Lower lobe of right lung (tissue), 2 donors: ENCODE data around the gene MGAT4B. TPM values are rescaled to one million over a fixed set of nuclear protein-coding genes. Genes with fewer than 3 reads are reported as not detected.

Source experiments
- ATAC-seq, 2 donors: fragments of 200-7000 bp; cut with Tn5 transposase; one replicate each; pipeline ENCODE4 v1.9.1; 2020 to 2022; ENCODE audit warnings: mild to moderate bottlenecking in 2 of 2, moderate library complexity in 2 of 2
- DNase-seq: peaks from one replicate; pipeline ENCODE4 v3.0.0-alpha.2; 2020
- H3K27ac ChIP-seq: fragments of 200-600 bp; one replicate; pipeline ENCODE4 v1.8.0; 2022
- H3K27me3 ChIP-seq: fragments of 200-600 bp; one replicate; pipeline ENCODE4 v1.8.0; 2022; ENCODE audit warnings: low read depth
- H3K36me3 ChIP-seq: fragments of 200-600 bp; one replicate; pipeline ENCODE4 v1.8.0; 2022; ENCODE audit warnings: mild to moderate bottlenecking
- H3K4me1 ChIP-seq: fragments of 200-600 bp; one replicate; pipeline ENCODE4 v1.8.0; 2022
- H3K4me3 ChIP-seq: fragments of 200-600 bp; one replicate; pipeline ENCODE4 v1.8.0; 2022; ENCODE audit warnings: mild to moderate bottlenecking
- H3K9me3 ChIP-seq: fragments of 200-600 bp; one replicate; pipeline ENCODE4 v1.8.0; 2022
- CTCF ChIP-seq: fragments of 200-600 bp; IDR thresholded peaks from one replicate; pipeline ENCODE4 v1.8.0; 2022; ENCODE audit warnings: antibody characterized with exemption, mild to moderate bottlenecking
- intact Hi-C: fragments of 100-400 bp; cut with DNase I; formaldehyde crosslinking; loops from one replicate; pipeline ENCODE4 v1.11.0; 2022
- total RNA-seq: library from RNA; stranded (reverse); fragmentation: NEBNext Ultra II Directional; extraction: Animal tissue kit (Norgen Biotek cat#: 25700); gene quantifications from one replicate; pipeline ENCODE4 v1.2.1, GENCODE V29; 2021
- donor health status: DM: no; HTN: yes; CAD: no; lungs with severe emphysema.

MGAT4B gene
- total RNA-seq, 1 donor from 2014 or later: 105 TPM

- Histone ChIP-seq H3K4me1 (peaks cover 72% of the 10 kb centered on the region), H3K4me3 (peak overlapping the region; percentile 97), H3K27ac (peak overlapping the region; percentile 100), H3K36me3 (peaks cover 32% of the 10 kb centered on the region), H3K9me3 (no peaks in the 10 kb centered on the region), H3K27me3 (no peaks in the 10 kb centered on the region)
- TF ChIP-seq CTCF: no peak
- no peak for ATAC-seq
- DNase-seq: no peak
- intact Hi-C loops: no loop called here
Observed at GRCh38 chr5:179820127-179820482, 13.4 kb upstream of the MGAT4B start.

- peaks cover 26% of the 10 kb centered on the region for H3K36me3 ChIP-seq
- ATAC-seq: peak; percentile 44 to 48
- TF ChIP-seq CTCF: no peak
- no peaks in the 10 kb centered on the region for H3K27me3 ChIP-seq
- intact Hi-C loops: no loop called here
- no peaks in the 10 kb centered on the region for H3K9me3 ChIP-seq
- peaks cover 67% of the 10 kb centered on the region for H3K4me1 ChIP-seq
- H3K27ac ChIP-seq: peak overlapping the region; percentile 100
- peak; percentile 83 for DNase-seq
- peak overlapping the region; percentile 97 for H3K4me3 ChIP-seq
Observed at GRCh38 chr5:179819296-179820126, 12.8 kb upstream of the MGAT4B start.

- DNase-seq: peak; percentile 97
- peak; percentile 79 to 85 for ATAC-seq
- Histone ChIP-seq H3K4me1 (peaks cover 60% of the 10 kb centered on the region), H3K4me3 (peak overlapping the region; percentile 97), H3K9me3 (no peaks in the 10 kb centered on the region), H3K27ac (peak overlapping the region; percentile 100), H3K36me3 (peaks cover 19% of the 10 kb centered on the region), H3K27me3 (no peaks in the 10 kb centered on the region)
- intact Hi-C loops: no loop called here
- no peak for TF ChIP-seq CTCF
Observed at GRCh38 chr5:179818746-179819295, 12.2 kb upstream of the MGAT4B start.

GRCh38 chr5:179817890-179818745 is 11.5 kb upstream of the MGAT4B start:
- Histone ChIP-seq H3K9me3 (no peaks in the 10 kb centered on the region), H3K36me3 (peaks cover 13% of the 10 kb centered on the region), H3K27me3 (no peaks in the 10 kb centered on the region), H3K4me1 (peaks cover 53% of the 10 kb centered on the region), H3K27ac (peak overlapping the region; percentile 100), H3K4me3 (peak overlapping the region; percentile 97)
- no peak for TF ChIP-seq CTCF
- ATAC-seq (no peak), DNase-seq (no peak)
- intact Hi-C loops: no loop called here

GRCh38 chr5:179817470-179817840 is 10.8 kb upstream of the MGAT4B start:
- H3K4me3 ChIP-seq: peak overlapping the region; percentile 60
- TF ChIP-seq CTCF: no peak
- no peaks in the 10 kb centered on the region for H3K9me3 ChIP-seq
- H3K36me3 ChIP-seq: peaks cover 13% of the 10 kb centered on the region
- peak overlapping the region; percentile 25 for H3K27ac ChIP-seq
- peak; percentile 41 for DNase-seq
- no peak for ATAC-seq
- intact Hi-C loops: no loop called here
- H3K27me3 ChIP-seq: no peaks in the 10 kb centered on the region
- H3K4me1 ChIP-seq: peaks cover 47% of the 10 kb centered on the region
